HT1080 (cell line): Measurements from ENCODE around the gene MT1H. TPM values are rescaled to one million over a fixed set of nuclear protein-coding genes. Genes with fewer than 3 reads are reported as not detected.
"Not testable (repeated sequence)": the region's sequence is repeated elsewhere in the genome, so short reads cannot be mapped to it uniquely, and the experiment has no call there.

Experiments
- DNase-seq: peaks from one replicate; pipeline ENCODE4 v3.0.0-alpha.2; 2015; ENCODE audit warnings: low read depth
- polyA plus RNA-seq, 2 experiments: library from polyadenylated mRNA; depleted of rRNA; stranded (reverse); fragments of >200 nt; gene quantifications; 2 replicates each; pipeline ENCODE4 v1.2.3, GENCODE V29; 2015
- total RNA-seq: library from RNA; depleted of rRNA; stranded (reverse); fragments of >200 nt; shearing (Covaris generic); gene quantifications from 2 replicates; pipeline ENCODE4 v1.2.3, GENCODE V29; 2014; rRNA removed

Gene MT1H
- total RNA-seq: not detected in 2 replicates
- not detected in 2 replicates for polyA plus RNA-seq (2015; cell fraction: cytosol; rRNA removed)
- not detected in 2 replicates for polyA plus RNA-seq (2015; cell fraction: nucleus; rRNA removed)

DNA sequence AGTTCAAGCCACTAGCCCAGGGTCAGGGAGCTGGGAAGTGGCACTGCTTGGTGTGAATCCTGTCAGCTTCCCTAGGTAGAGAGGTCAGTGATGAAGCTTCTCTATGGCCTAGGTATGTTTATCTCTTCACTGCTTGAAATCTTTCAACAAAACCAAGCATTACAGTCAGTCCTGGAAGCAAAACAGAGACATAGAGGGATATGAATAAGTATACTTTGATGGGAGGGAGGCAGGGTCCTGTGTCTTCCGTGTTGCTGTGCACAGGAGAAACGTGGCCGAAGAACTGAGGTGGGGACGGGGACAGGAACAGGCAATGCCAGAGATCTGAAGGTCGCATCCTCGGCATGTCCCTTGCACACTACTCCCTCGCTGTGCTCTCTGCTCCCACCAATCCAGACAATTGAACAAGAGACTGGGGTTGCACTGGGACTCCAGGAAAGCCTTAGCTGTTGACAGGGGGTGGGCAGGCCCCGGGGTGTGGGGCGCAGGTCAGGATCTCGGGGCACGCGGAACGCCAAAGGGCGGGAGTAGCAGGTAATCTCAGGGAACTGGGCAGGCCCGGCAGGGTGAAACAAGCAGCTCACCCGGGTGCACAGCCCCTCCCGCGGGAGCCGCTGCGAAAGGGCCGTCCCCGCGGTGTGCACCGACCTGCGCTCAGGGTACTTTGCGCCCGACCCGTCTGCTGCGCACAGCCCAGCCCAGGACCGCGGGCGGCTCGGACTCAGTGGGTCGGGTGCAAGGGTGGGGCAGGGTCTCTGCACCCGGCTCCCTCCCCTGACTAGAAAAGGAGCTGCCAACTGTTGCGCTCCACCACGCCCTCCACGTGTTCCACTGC, at the start of gene MT1H:
MT1H (plus strand) TSS at position 810 of the 835 bp plus-strand sequence. CDS start 71 bp downstream, outside the sequence.
- DNase-seq: no peak

DNA sequence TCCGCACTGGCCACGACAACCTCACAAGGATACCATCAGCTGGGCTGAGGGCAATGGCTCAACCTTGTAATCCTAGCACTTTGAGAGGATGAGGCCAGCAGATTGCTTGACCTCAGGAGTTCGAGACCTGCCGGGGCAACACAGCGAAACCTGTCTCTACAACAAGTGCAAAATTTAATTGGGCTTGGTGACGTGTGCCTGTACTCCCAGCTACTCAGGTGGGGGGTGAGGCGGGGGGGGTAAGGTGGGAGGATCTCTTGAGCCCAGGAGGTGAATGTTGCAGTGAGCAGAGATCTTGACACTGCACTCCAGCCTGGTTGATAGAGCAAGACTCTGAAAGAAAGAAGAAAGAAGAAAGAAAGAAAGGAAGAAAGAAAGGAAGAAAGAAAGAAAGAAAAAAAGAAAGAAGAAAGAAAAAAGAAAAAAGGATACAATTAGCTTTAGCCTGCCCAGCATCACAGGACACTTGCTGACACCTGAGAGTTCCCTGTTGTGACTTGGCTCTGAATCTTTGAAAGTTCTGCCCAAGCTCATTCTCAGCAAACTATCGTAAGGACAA, 49.2 kb upstream of the MT1H start:
- no peak for DNase-seq

GRCh38 chr16:56621665-56622445, 47.8 kb upstream of the MT1H start:
- not testable (repeated sequence) for DNase-seq

- DNase-seq: not testable (repeated sequence)
Measured at GRCh38 chr16:56623184-56623583, 46.4 kb upstream of the MT1H start.

DNA sequence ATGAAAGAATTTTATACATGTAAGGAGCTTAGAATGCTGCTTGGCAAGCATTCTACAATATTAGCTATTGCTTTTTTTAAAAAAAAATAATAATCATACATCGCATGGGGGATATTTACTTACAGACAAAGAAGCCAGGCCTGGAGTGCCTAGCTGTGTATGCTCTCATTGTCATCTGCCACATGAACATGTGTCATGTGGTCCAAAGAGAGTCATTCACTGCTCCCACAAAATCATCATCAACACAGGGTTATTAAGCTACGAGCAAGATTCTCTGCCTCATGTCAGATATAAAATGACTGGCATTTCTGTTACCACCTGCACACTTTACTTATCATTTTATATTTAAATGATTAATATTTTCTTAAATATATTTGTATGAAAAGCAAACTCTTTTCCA, 46.0 kb upstream of the MT1H start:
- DNase-seq: no peak

GRCh38 chr16:56625140-56625942, 44.3 kb upstream of the MT1H start, which contains the start of gene MT1E:
MT1E (plus strand) TSS chr16:56625781; CDS start chr16:56625852, 71 bp downstream.
- peak; percentile 76 for DNase-seq

- peak; percentile 30 for DNase-seq
Measured at GRCh38 chr16:56625943-56626654, 43.5 kb upstream of the MT1H start.

DNA sequence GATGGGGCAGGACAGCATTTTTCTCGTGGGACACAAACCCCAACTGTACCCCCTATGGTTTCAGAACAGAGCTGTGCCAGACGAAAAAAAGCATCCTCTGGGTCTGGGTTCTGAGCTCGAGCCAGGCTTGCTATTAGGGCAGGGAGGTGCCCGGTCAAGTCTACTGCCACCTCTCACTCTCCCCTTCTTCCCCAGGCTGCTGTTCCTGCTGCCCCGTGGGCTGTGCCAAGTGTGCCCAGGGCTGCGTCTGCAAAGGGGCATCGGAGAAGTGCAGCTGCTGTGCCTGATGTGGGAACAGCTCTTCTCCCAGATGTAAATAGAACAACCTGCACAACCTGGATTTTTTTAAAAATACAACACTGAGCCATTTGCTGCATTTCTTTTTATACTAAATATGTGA, 42.9 kb upstream of the MT1H start:
- no peak for DNase-seq

DNA sequence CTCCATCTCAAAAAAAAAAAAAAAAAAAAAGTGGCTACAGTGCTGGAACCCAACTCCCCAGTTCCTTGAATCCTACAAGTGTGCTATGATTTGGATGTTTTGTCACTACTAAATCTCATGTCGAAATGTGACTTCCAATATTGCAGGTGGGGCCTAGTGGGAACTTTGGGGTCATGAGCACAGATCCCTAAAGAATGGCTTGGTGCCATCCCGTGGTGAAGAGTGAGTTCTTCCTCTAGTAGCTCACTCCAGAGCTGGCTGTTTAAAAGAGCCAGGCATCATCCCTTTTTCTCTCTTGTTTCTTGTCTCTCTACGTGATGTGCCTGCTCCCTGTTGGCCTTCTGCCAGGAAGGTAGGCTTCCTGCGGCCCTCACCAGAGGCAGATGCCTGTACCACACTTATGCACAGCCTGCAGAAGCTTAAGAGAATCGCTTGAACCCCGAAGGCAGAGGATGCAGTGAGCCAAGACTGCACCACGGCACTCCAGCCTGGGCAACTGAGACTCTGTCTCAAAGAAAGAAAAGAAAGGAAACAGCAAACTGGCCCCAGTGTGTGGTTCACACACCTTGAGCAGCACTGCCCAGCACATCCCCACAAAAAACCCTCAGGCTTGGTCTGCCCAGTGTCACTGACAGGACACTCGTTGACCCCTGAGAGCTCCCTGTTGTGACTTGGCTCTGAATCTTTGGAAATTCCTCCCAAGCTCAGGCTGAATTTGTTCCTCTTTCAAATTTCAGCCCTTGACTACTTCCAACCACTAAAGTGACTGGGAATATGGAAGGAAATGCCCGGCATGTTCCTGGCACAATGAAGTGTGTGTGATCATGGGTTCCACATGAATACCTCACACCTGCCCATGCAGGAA, 40.9 kb upstream of the MT1H start:
- DNase-seq: no peak

GRCh38 chr16:56629531-56629930, 40.1 kb upstream of the MT1H start:
- no peak for DNase-seq

DNA sequence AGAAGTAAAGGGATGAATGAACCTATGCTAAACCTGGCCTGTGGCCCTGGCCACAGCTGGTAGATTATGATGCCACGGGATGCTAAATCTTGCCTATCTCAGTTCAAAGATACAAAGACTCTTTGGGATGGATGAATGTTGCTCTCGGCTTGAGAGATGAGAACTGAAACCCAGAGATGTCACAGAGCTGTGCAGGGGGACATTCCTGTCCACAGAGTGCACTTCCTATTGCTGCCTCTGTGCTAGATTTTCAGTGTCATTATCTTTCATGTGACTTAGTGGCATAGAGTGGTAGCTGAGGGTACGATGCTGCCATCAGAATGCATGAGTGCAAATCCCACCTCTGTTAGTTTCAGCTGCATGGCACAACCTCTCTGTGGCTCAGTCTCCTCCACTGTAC, 39.5 kb upstream of the MT1H start:
- no peak for DNase-seq

DNA sequence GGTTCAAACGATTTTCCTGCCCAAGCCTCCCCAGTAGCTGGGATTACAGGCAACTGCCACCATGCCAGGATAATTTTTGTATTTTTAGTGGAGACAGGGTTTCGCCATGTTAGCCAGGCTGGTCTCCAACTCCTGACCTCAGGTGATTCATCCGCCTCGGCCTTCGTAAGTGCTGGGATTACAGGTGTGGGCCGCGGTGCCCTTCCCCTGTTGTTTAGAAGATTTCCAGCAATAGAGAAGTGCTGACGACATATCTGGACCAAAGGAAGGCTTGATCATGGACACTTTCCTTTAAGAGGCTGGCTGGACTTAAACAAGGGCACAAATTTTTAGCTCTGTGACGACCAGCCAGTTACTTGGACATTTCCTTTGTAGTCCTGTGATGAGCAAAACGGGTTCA, 38.4 kb upstream of the MT1H start:
- no peak for DNase-seq

- DNase-seq: no peak
Measured at GRCh38 chr16:56631832-56632155, 37.8 kb upstream of the MT1H start.

- no peak for DNase-seq
Measured at GRCh38 chr16:56632156-56632847, 37.3 kb upstream of the MT1H start, which contains the start of gene MT1M. MT1M (plus strand) TSS chr16:56632659; CDS start chr16:56632732, 73 bp downstream.

DNA sequence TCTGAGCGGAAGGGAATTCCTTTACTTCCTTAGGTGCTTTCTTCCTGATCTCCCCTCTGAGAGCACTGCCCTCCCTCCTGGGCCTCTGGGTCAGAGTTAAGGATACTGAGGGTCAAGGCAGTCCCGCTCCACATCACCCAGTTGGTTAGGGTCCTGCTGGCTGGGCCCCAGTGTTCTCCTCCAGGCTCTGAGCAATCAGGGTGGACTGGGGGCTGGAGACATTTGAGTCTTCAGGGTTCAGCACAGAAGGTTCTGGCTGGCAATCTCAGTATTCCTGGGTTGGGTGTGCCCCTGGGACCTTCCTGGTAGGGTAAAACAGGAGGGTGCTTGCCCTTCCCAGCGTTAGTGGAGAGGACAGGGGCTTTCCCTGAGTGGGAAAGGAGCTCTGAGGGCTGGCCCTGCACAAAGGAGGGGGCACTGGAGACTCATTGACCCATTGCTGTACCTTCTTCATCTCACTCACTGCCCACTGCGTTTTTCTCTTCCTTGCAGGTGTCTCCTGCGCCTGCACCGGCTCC, 36.7 kb upstream of the MT1H start:
- no peak for DNase-seq

DNA sequence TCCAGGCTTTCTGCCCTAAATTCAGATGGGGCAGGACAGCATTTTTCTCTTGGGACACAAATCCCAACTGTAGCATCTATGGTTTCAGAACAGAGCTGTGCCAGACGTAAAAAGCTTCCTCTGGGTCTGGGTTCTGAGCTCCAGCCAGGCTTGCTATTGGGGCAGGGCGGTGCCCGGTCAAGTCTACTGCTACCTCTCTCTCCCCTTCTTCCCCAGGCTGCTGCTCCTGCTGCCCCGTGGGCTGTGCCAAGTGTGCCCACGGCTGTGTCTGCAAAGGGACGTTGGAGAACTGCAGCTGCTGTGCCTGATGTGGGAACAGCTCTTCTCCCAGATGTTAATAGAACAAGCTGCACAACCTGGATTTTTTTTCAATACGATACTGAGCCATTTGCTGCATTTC, 36.1 kb upstream of the MT1H start:
- no peak for DNase-seq

- no peak for DNase-seq
Measured at GRCh38 chr16:56634715-56635440, 34.7 kb upstream of the MT1H start.

GRCh38 chr16:56635441-56635967, 34.1 kb upstream of the MT1H start:
- no peak for DNase-seq
